Measurements from ENCODE around the gene IGSF23. TPM values are rescaled to one million over a fixed set of nuclear protein-coding genes. Genes with fewer than 3 reads are reported as not detected.

Gene IGSF23
- total RNA-seq, 3 donors from 2014 or later: not detected

- intact Hi-C loops (cut with DNase I, micrococcal nuclease): no loop called here
- DNase-seq (no peak), ATAC-seq (no peak)
- no peak for TF ChIP-seq CTCF (IDR thresholded peaks at IDR 0.05)
- H3K4me1 ChIP-seq (ENCODE audit: low read depth): peaks cover 3% of the 10 kb centered on the region
- H3K36me3 ChIP-seq (ENCODE audit: low read depth): no peaks in the 10 kb centered on the region
- no peaks in the 10 kb centered on the region for H3K9me3 ChIP-seq
- no peak overlapping the region for H3K4me3 ChIP-seq
Measured at GRCh38 chr19:44617110-44617880, 3.9 kb downstream of the IGSF23 start.

- no peak for TF ChIP-seq CTCF (IDR thresholded peaks at IDR 0.05)
- DNase-seq (no peak), ATAC-seq (no peak)
- no peak overlapping the region for H3K4me3 ChIP-seq
- H3K9me3 ChIP-seq: no peaks in the 10 kb centered on the region
- intact Hi-C loops (cut with DNase I, micrococcal nuclease): no loop called here
- H3K4me1 ChIP-seq (ENCODE audit: low read depth): no peaks in the 10 kb centered on the region
- H3K36me3 ChIP-seq (ENCODE audit: low read depth): no peaks in the 10 kb centered on the region
Measured at GRCh38 chr19:44618640-44619357, 5.4 kb downstream of the IGSF23 start.

- Histone ChIP-seq H3K4me1 (ENCODE audit: low read depth) (no peaks in the 10 kb centered on the region), H3K4me3 (no peak overlapping the region), H3K9me3 (no peaks in the 10 kb centered on the region), H3K36me3 (ENCODE audit: low read depth) (no peaks in the 10 kb centered on the region)
- DNase-seq (no peak), ATAC-seq (no peak)
- TF ChIP-seq CTCF (IDR thresholded peaks at IDR 0.05): no peak
- intact Hi-C loops (cut with DNase I, micrococcal nuclease): no loop called here
Measured at GRCh38 chr19:44620667-44621066, 7.3 kb downstream of the IGSF23 start.

GRCh38 chr19:44621367-44621766, 8.0 kb downstream of the IGSF23 start:
- no peak for TF ChIP-seq CTCF (IDR thresholded peaks at IDR 0.05)
- ATAC-seq (no peak), DNase-seq (no peak)
- no peaks in the 10 kb centered on the region for H3K9me3 ChIP-seq
- intact Hi-C loops (cut with DNase I, micrococcal nuclease): no loop called here
- H3K36me3 ChIP-seq (ENCODE audit: low read depth): no peaks in the 10 kb centered on the region
- no peak overlapping the region for H3K4me3 ChIP-seq
- no peaks in the 10 kb centered on the region for H3K4me1 ChIP-seq (ENCODE audit: low read depth)

GRCh38 chr19:44623080-44623479, 9.7 kb downstream of the IGSF23 start:
- no peak for DNase-seq

More at GRCh38 chr19:44623080-44623479, 9.7 kb downstream of the IGSF23 start:
- no peak for TF ChIP-seq CTCF (IDR thresholded peaks at IDR 0.05)
- Histone ChIP-seq H3K36me3 (ENCODE audit: low read depth) (no peaks in the 10 kb centered on the region), H3K4me1 (ENCODE audit: low read depth) (no peaks in the 10 kb centered on the region), H3K9me3 (no peaks in the 10 kb centered on the region), H3K4me3 (no peak overlapping the region)
- intact Hi-C loops (cut with DNase I, micrococcal nuclease): no loop called here
- ATAC-seq: peak; percentile 56
